ENCODE data around the gene STXBP1. TPM values are rescaled to one million over a fixed set of nuclear protein-coding genes. Genes with fewer than 3 reads are reported as not detected.

STXBP1 gene
- total and polyA plus RNA-seq, 2 donors, result 13.7 to 28.9 TPM

GRCh38 chr9:127730799-127731410 is 118.8 kb downstream of the STXBP1 start:
- 89% methylated on average over 9 of the region's 9 CpGs for WGBS
- H3K27ac ChIP-seq (ENCODE audit: low read depth), result no peak overlapping the region
- H3K4me3 ChIP-seq (ENCODE audit: low read depth, low read length), result no peak overlapping the region
- H3K4me1 ChIP-seq (ENCODE audit: insufficient read depth), result no peaks in the 10 kb centered on the region
- H3K36me3 ChIP-seq (ENCODE audit: insufficient read depth), result no peaks in the 10 kb centered on the region
- no peak for DNase-seq (ENCODE audit: extremely low spot score)

GRCh38 chr9:127731938-127732337 is 119.9 kb downstream of the STXBP1 start:
- Histone ChIP-seq H3K36me3 (ENCODE audit: insufficient read depth) (no peaks in the 10 kb centered on the region), H3K4me1 (ENCODE audit: insufficient read depth) (no peaks in the 10 kb centered on the region), H3K4me3 (ENCODE audit: low read depth, low read length) (no peak overlapping the region), H3K27ac (ENCODE audit: low read depth) (no peak overlapping the region)
- 56% methylated on average over 16 of the region's 16 CpGs for WGBS
- DNase-seq (ENCODE audit: extremely low spot score), result no peak

DNA sequence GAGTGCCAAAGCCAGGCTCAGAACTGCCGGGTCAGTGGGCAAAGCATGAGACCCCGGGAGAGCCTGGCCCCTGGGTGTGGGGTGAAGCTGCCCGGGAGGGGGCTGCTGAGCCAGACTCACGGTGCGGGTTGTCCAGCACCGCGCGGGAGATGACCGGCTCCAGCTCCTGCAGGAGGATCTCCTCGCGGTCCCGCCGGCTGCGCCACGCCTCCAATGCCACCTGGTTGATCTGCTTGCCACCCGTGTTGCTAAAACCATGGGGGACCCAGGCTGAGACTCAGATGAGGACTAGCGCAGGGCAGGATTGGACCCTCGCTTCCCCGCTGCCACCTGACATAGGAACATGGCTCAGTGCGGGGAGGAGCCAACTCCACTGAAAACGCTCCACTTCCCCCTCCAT is 120.4 kb downstream of the STXBP1 start:
- Histone ChIP-seq H3K27ac (ENCODE audit: low read depth) (no peak overlapping the region), H3K4me3 (ENCODE audit: low read depth, low read length) (no peak overlapping the region)
- WGBS, result 90% methylated on average over 21 of the region's 21 CpGs

GRCh38 chr9:127733614-127734013 is 121.5 kb downstream of the STXBP1 start:
- Histone ChIP-seq H3K27ac (ENCODE audit: low read depth) (no peak overlapping the region), H3K4me1 (ENCODE audit: insufficient read depth) (no peaks in the 10 kb centered on the region), H3K36me3 (ENCODE audit: insufficient read depth) (no peaks in the 10 kb centered on the region), H3K4me3 (ENCODE audit: low read depth, low read length) (no peak overlapping the region)
- 76% methylated on average over 2 of the region's 2 CpGs for WGBS
- DNase-seq (ENCODE audit: extremely low spot score), result no peak

More for the DNA sequence above, 120.4 kb downstream of the STXBP1 start:
- Histone ChIP-seq H3K4me1 (ENCODE audit: insufficient read depth) (no peaks in the 10 kb centered on the region), H3K36me3 (ENCODE audit: insufficient read depth) (no peaks in the 10 kb centered on the region)
- DNase-seq (ENCODE audit: extremely low spot score), result no peak

GRCh38 chr9:127734247-127734746 is 122.2 kb downstream of the STXBP1 start:
- Histone ChIP-seq H3K27ac (ENCODE audit: low read depth) (no peak overlapping the region), H3K36me3 (ENCODE audit: insufficient read depth) (no peaks in the 10 kb centered on the region), H3K4me3 (ENCODE audit: low read depth, low read length) (peak overlapping the region; percentile 55), H3K4me1 (ENCODE audit: insufficient read depth) (no peaks in the 10 kb centered on the region)
- WGBS, result 38% methylated on average over 22 of the region's 22 CpGs
- DNase-seq (ENCODE audit: extremely low spot score), result no peak

DNA sequence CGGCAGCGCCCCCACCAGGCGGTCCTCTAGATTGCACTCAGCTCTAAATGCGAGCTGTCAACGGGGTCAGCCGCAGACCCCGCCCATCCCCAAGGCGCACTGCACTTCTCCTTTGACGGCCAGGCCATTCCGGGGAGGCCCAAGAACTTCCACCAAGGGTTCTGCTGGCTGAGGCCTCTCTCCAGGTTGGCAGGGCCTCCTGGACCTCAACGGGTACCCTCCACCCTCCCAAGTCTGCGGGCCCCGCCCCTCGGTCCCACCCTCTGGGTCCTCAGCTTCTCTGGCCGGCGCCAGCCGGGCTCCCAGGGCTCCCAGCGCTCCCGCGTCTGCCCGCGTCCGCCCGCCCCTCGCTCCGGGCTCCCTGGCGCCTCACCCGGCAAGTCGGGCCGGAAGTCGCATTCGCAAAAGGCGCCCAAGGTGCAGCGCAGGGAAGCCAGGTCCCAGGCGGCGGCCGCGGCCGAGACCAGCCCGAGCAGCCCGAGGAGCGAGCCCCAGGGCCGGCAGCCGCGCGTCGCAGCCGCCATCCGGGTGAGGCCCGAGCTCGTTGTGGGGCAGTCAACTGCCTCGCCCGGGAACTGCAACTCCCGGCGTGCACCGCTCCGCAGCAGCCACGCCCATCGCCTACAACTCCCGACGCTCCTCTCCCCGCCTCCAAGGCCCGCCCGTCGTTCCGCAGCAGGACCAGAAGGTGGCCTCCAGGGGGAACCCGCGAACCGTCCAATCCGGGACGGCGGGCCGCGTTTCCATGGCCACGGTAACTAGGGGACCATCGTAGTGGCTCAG is 122.9 kb downstream of the STXBP1 start, which contains the start of gene TOR2A:
Gene TOR2A, minus strand, starts transcription at position 548 of the 783 bp plus-strand sequence. Its CDS starts 24 bp downstream, at position 524.
- DNase-seq (ENCODE audit: extremely low spot score), result peak; percentile 94
- H3K27ac ChIP-seq (ENCODE audit: low read depth), result peak within 1 kb of the TSS; percentile 91
- H3K4me3 ChIP-seq (ENCODE audit: low read depth, low read length), result peak within 1 kb of the TSS; percentile 55
- no peaks in the 10 kb centered on the region for H3K4me1 ChIP-seq (ENCODE audit: insufficient read depth)
- no peaks in the 10 kb centered on the region for H3K36me3 ChIP-seq (ENCODE audit: insufficient read depth)
- under 1% methylated on average over 76 of the region's 76 CpGs for WGBS

DNA sequence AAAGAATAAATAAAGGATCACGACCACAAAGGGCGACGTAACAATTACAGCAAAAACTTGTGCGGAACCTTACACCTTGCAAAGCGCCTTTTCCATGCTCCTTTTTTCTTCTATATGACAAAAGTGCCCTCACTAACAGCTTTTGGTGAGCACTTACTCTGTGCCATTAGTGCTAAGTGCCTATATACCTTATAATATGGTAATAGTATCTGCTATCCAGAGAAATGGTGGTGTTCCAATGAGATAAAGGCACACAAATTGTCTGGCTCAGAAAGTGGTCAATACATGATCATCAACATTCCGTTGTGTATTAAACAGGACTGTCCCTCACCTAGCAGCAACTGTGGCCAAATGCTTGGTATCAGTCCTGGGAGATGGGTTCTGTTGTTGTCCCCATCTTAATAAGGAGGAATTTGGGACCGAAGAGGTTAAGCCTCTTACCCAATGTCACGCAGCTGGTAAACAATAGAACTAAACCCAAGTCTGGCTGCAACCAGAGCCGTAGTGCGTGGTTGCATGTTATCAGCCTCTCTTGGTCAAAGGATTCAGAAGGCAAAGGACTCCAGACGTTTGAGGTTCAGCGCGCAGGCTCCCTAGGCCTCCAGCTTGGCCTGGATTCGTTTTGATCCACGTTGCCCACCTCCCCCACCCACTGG is 123.6 kb downstream of the STXBP1 start:
- no peaks in the 10 kb centered on the region for H3K4me1 ChIP-seq (ENCODE audit: insufficient read depth)
- H3K36me3 ChIP-seq (ENCODE audit: insufficient read depth), result peaks cover 2% of the 10 kb centered on the region
- 26% methylated on average over 15 of the region's 15 CpGs for WGBS
- no peak overlapping the region for H3K27ac ChIP-seq (ENCODE audit: low read depth)
- H3K4me3 ChIP-seq (ENCODE audit: low read depth, low read length), result no peak overlapping the region
- no peak for DNase-seq (ENCODE audit: extremely low spot score)

DNA sequence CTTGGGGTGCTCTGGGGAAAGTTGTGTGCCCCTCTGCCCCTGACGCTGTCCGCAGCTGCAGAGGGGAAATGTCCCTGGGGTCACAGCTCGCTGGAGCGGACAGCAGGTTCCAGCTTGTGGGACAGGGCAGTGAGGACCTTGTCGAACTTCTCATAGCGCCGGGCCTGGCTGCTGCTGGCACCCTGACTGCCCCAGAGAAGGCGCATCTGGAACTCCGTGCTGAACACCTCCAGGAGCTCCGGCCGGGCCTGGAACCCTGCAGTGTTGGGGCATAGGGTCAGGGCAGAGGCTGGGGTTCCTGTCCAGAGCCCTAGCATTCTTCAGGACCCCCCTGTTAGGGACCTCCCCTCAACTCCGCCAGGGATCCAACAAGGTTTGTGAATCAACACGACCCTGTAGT is 126.6 kb downstream of the STXBP1 start:
- whole genome bisulfite sequencing, result 85% methylated on average over 13 of the region's 13 CpGs
- Histone ChIP-seq H3K4me1 (ENCODE audit: insufficient read depth) (peaks cover 2% of the 10 kb centered on the region), H3K27ac (ENCODE audit: low read depth) (no peak overlapping the region), H3K4me3 (ENCODE audit: low read depth, low read length) (no peak overlapping the region), H3K36me3 (ENCODE audit: insufficient read depth) (peaks cover 2% of the 10 kb centered on the region)
- DNase-seq (ENCODE audit: extremely low spot score), result no peak

DNA sequence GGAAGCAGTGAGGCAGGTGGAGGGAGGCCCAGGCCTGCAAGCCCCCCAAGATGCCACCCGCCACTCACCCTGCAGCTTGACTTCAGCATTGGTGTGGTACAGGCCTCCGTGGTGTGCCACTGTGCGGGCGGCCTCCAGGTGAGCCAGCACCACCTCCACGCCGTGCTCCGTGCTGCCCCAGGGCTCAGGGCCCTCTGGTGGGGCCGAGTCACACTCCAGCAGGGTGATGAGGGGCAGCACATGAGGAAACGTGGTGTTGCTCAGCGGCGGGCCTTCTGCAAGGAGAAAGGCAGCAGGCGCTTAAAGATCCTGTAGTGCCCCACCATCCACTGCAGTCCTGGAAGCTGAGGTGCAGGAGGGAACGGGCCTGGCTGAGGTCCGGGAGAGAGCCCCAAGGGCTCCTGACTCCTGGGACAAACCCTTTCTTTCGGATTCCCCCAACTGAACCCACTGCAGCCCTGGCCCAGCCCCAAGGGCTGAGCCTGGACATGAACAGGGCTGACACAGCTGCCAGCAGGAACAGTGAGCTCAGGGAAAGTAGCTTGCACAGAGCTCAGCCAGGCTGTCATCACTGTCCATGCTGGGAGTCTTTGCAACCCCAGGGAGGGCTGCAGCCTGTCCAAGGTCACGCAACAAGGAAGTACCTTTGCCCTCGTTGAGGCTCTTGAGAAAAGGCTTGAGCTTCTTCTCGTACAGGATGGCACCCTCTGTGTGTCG is 127.7 kb downstream of the STXBP1 start:
- Histone ChIP-seq H3K27ac (ENCODE audit: low read depth) (no peak overlapping the region), H3K36me3 (ENCODE audit: insufficient read depth) (peaks cover 2% of the 10 kb centered on the region), H3K4me1 (ENCODE audit: insufficient read depth) (peaks cover 2% of the 10 kb centered on the region), H3K4me3 (ENCODE audit: low read depth, low read length) (no peak overlapping the region)
- WGBS, result 82% methylated on average over 19 of the region's 19 CpGs
- no peak for DNase-seq (ENCODE audit: extremely low spot score)

GRCh38 chr9:127741831-127742434 is 129.9 kb downstream of the STXBP1 start:
- no peak overlapping the region for H3K27ac ChIP-seq (ENCODE audit: low read depth)
- DNase-seq (ENCODE audit: extremely low spot score), result no peak
- H3K4me1 ChIP-seq (ENCODE audit: insufficient read depth), result peaks cover 2% of the 10 kb centered on the region
- WGBS, result 26% methylated on average over 38 of the region's 38 CpGs
- H3K4me3 ChIP-seq (ENCODE audit: low read depth, low read length), result no peak overlapping the region
- H3K36me3 ChIP-seq (ENCODE audit: insufficient read depth), result peaks cover 2% of the 10 kb centered on the region
